Measurements from ENCODE around the gene MYBPC2.

The MYBPC2 gene

GRCh38 chr19:50481351-50482149, 48.9 kb downstream of the MYBPC2 start:
- no peak for DNase-seq

GRCh38 chr19:50482271-50482855, 49.7 kb downstream of the MYBPC2 start:
- DNase-seq, result no peak

DNA sequence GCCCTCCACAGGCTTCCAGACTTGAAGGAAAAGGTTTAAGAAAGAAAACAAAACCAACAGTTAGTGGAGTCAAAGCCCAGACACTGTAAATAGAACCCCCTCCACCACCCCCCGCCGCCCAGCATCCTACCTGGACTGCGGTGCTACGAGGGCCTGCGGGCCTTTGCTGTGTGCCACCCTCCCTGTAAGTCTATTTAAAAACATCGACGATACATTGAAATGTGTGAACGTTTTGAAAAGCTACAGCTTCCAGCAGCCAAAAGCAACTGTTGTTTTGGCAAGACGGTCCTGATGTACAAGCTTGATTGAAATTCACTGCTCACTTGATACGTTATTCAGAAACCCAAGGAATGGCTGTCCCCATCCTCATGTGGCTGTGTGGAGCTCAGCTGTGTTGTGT, 50.2 kb downstream of the MYBPC2 start:
- no peak for DNase-seq

DNA sequence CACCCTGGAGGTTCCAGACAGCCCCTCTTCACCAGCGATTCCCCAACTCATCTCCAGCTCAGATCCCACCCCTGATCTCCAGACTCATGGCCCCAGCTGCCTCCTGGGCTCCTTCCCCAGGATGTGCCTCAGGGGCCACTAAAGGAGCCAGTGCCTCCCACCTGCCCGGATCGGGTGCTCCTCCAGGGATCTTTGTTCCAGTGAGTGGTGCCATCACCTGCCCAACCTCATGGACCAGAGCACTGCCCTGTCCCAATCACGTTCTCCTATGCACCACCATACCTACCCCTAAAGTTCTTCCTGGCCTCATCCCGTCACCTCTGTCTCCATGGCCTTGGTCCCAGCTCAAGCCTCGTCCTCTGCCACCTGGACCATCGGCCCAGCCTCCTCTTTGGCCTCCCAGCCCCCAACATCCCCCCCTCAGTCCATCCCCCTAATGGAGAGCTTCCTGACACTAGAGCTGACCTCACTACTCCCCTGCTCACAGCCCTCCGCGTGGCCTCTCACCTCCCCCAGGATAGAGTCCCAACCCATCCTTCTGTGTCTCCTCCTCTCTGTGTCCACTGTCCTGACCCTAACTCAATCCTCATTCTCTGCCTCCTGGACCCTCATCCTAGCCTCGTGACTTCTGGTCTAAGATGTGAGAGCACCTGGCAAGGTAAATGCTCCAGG, 52.7 kb downstream of the MYBPC2 start:
- DNase-seq, result no peak

DNA sequence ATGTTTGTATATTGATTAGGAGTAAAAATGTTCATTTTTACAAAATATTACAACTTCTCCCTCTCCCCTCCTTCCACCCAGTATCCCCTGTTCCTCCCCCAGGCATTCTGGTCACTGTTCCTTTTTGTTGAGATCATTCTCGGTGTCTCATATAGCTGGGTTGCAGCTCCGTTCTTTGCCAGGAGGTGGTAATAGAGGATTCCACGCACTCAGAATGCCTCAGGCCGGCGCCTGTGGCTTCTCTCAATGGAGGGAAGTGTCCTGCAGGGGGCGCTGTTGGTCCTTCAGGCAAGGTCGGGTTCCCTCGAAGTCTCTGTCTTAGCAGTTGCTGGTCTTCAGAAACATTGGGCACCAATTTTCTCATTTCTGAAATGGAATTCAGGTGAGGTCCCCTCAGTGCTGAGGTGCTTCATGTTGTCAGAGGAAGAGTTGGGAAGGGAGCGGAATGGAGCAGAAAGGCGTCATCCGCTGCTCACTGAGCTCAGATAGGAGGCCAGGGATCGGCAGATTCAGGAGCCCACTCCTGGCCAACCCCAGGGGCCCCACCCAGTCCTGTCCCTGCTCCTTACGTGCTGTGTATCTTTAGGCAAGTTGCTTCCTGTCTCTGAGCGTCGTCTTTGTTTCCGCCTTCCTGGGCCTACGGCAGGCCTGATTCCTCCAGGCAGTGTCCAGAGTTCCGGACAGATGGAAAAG, 54.3 kb downstream of the MYBPC2 start:
- peak; percentile 34 for DNase-seq

- no peak for DNase-seq
Measured at GRCh38 chr19:50488389-50489194, 55.9 kb downstream of the MYBPC2 start.

DNA sequence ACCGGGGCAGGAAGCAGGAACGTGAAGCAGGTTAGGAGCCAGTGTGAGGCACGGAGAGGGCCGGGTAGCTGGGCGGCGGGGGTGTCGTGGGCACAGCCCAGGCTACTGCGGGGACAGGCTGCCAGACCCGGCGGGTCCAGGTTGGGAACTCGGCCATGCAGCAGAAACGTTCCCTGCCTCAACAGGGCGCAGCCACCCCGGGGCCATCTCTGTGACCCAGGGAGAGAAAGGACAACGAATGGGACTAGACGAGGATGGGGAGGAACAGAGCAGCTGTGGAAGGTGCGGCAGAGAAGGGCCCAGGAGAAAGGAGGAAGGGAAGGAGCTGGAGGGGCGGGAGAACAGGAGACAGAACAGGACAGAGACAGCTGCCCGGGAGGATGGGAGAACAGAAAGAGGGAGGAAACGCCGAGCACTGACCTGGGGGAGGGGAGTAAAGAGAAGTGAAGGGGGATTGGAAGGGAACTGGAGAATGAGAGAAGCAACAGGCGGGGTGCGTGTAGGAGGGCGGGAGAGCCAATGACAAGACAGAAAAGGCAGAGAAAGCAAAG, 56.8 kb downstream of the MYBPC2 start:
- DNase-seq, result no peak

DNA sequence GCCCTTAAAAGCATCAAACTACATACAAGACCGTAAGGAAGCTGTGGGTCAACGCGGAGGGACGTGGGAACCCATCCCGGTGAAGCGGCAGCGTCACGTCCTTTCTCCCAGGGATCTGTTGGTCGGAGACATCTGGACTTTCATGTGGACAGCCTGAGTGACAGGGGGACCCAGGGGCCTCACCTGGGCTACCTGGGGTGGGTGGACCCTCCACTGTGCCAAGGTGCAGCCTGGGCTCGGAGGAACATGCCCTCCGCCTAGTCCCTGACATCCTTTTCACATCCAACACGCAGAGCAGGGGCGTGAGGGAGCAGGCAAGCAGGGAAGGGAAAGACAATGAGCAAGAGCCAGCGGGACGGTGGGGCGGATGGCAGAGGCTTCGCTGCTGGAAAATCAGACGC, 57.7 kb downstream of the MYBPC2 start:
- DNase-seq, result no peak

GRCh38 chr19:50490991-50491472, 58.3 kb downstream of the MYBPC2 start:
- DNase-seq, result no peak

GRCh38 chr19:50492303-50493052, 59.8 kb downstream of the MYBPC2 start:
- DNase-seq, result no peak

DNA sequence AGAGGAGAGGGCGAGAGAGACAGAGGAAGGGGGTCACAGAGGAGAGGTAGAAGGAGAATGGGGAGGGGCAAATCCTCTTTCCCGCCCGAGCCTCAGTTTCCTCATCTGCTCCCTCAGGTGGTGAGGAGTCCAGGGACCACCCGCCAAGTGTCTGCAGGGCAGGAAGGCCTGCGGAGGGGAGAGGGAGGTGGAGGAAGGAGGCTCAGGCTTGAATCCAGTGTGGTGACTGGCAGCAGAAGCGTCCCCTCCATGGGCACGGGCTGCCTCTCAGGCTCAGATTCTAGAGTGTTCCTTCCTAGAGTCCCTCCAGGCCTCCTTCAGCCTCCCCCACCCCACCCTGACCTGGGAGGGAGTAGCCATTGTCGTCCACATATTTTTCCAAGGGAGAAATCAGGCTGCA, 60.5 kb downstream of the MYBPC2 start:
- no peak for DNase-seq

DNA sequence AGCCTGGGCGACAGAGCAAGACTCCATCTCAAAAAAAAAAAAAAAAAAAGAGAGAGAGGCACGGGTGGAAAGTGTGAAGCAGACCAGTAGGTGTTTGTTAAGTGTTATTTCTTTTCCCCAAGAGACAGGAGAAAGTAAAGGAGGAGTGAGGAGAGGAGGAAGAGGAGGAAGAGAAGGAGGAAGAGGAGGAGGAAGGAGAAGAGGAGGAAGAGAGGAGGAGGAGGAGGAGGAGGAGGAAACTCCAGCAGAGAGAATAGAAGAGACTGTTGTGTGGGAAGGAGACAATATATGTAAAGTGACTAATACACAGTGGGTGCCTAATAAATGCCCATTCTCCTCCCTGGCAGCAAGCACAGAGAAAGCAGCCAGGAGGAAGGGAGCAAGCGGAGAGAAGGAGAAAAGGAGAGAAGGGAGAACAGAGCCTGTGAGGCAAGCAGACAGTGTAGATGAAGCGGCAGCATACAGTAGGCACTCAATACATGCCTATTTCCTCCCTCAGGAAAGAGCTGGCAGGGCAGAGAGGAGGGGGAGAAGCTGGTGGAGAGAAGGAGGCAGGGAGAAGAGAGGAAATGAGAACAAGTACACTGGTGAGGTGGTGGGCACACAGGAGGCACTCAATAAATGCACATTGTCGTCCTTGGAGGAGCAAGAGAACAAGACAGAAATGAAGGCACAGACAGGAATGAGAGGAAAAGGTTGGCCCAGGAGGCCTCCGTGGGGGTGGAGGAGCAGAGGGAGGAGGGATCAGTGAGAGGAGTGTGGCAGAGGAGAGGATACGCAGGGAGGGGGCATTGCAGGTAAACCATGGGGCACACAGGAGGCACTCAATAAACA, 61.7 kb downstream of the MYBPC2 start:
- no peak for DNase-seq

DNA sequence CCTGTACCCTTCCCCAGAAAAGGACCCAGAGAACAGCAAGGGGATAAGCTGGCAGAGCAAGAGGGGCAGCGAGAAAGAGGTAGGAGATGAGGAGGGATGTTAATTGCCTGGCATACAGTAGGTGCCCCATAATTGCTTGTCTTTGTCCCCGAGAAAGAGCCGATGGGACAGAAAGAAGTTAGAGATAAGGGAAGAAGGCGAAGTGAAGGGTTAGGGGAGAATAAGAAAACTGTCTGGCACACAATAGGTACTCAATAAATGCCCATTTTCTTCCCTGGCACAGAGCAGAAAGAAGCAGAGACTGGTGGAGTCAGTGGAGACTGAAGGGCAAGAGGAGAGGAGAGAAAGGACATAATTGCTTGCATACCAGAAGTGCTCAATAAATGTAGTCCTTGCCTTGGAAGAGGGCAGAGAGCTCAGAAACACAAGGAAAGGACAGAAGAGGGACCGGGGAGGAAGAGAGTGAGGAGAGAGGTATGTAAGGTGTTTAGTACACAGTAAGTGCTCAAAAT, 62.4 kb downstream of the MYBPC2 start:
- no peak for DNase-seq

GRCh38 chr19:50496189-50497021, 63.7 kb downstream of the MYBPC2 start:
- DNase-seq, result no peak

GRCh38 chr19:50497022-50497405, 64.3 kb downstream of the MYBPC2 start:
- DNase-seq, result no peak

GRCh38 chr19:50498219-50499056, 65.7 kb downstream of the MYBPC2 start:
- DNase-seq, result no peak

GRCh38 chr19:50500060-50500752, 67.5 kb downstream of the MYBPC2 start:
- no peak for DNase-seq

- no peak for DNase-seq
Measured at GRCh38 chr19:50500753-50501151, 68.1 kb downstream of the MYBPC2 start.

Data from effector CD8-positive, alpha-beta T cell (primary cell).